GM21723 (cell line): ENCODE measurements around the gene ANO7.

Source experiments
- ATAC-seq: cut with Tn5 transposase; IDR thresholded peaks from one replicate; pipeline ENCODE4 v1.9.1; 2021; ENCODE audit warnings: mild to moderate bottlenecking, moderate library complexity; ENCODE audit not compliant: unreplicated experiment

The ANO7 gene, protein sequence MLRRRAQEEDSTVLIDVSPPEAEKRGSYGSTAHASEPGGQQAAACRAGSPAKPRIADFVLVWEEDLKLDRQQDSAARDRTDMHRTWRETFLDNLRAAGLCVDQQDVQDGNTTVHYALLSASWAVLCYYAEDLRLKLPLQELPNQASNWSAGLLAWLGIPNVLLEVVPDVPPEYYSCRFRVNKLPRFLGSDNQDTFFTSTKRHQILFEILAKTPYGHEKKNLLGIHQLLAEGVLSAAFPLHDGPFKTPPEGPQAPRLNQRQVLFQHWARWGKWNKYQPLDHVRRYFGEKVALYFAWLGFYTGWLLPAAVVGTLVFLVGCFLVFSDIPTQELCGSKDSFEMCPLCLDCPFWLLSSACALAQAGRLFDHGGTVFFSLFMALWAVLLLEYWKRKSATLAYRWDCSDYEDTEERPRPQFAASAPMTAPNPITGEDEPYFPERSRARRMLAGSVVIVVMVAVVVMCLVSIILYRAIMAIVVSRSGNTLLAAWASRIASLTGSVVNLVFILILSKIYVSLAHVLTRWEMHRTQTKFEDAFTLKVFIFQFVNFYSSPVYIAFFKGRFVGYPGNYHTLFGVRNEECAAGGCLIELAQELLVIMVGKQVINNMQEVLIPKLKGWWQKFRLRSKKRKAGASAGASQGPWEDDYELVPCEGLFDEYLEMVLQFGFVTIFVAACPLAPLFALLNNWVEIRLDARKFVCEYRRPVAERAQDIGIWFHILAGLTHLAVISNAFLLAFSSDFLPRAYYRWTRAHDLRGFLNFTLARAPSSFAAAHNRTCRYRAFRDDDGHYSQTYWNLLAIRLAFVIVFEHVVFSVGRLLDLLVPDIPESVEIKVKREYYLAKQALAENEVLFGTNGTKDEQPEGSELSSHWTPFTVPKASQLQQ

DNA sequence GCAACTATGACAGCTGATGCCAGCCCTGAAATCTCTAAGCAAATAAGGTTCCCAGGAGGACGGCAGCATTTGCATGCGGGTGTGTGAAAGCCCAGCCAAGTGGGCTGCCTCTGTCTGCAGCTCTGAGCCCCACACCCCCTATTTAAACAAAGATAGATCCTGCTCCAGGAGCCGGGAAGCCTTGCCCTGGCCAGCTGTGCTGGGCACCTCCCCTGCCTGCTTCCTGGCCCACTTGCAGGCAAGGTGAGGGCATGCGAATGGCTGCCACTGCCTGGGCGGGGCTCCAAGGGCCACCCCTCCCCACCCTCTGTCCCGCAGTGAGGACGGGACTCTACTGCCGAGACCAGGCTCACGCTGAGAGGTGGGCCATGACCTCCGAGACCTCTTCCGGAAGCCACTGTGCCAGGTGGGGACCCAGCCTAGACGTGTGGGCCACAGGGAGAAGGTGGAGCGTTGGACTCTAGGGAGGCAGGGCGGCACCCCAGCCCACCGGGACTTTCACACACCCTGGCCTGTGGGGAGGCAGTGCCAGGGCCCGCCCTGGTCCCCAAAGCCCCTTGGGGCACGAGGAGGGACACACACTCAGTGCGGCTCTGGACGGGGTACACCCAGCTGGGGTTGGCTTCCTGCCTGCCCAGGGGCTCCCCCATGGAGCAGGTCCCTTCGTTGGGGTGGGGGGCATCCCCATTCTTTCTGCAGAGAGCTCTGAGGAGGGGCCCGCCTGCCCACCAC, at the start of gene ANO7:
TSS of gene ANO7 (plus strand) at position 317 of the 732 bp plus-strand sequence. CDS start 1,387 bp downstream, outside the sequence.
- ATAC-seq, result no peak

DNA sequence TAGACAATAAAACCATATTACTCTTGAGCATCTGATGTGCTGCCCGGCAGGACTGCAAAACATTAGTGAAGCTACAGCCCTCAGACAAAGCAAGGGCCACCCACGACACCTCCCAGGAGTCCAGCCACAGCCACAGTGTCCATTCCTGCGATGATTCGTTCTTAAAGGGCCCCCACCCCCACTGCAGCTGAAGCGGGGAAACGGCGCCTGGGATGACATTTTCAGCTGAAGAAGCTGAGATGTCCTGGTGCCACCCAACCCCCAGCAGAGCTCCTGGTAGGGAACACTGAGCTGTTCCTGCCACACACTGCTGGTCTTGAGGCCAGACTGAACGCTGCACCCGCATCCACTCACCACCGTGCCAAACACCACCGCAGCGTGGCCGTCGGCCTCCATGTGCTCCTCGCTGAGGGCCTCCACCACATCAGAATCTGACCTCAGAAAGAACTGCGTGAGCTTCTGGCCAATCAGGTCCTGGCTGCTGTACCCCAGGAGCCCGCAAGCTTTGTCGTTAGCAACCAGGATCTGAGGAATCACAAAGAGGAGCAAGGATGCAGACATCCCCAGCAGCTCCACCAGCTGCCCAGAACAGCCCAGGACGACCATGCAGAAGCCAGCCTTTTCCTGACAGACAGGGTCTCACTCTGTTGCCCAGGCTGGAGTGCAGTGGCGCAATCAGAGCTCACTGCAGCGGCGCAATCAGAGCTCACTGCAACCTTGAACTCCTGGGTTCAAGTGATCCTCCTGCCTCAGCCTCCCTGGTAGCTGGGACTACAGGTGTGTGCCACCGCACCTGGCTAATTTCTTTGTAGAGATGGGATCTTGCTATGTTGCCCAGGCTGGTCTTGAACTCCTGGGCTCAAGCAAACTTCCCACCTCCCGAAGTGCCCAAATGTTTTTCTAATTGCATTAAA, 48.7 kb upstream of the ANO7 start:
- ATAC-seq, result no peak

DNA sequence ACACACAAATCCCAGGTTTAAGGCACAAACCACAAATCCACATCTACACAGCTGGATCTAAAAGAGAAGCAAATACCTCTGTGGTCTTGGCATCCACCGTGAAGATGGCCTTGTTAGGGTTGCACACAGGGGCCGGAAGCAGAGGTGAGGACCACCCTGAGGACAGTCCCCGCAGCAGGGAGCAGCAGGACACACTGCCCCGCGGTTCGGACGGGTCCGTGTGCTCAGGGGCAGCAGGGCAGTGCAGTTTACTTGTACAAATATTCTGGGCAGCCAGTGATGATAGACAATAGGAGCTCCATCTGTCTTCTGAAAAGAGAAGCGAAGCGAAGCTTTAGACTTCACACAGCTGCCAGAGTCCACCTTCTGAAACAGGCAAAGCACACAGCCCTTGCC, 48.0 kb upstream of the ANO7 start:
- no peak for ATAC-seq

DNA sequence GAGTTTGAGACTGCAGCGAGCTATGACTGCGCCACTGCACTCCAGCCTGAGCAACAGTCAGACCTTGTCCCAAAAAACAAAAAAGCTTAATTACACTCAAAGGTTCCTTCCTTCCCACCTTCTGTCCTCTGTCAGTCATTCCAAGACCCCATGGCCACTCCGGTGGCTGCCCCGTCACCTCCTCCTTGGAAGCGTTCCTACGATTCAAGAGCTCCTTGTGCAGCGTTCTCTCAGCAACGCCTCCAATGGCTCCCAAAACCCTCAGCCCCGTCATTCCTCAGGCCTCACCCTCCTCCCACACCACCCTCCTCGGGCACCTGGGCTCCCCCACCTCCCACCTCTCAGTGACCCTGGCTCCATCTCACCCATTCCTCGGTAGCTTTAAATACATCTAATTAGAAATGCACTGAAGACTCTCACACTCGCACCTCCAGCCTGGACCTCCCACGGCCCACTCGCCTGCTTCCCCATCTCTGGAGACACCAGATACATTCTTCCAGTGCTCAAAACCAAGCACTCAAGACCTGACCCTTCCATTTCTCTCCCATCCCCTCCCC, 47.2 kb upstream of the ANO7 start:
- no peak for ATAC-seq

DNA sequence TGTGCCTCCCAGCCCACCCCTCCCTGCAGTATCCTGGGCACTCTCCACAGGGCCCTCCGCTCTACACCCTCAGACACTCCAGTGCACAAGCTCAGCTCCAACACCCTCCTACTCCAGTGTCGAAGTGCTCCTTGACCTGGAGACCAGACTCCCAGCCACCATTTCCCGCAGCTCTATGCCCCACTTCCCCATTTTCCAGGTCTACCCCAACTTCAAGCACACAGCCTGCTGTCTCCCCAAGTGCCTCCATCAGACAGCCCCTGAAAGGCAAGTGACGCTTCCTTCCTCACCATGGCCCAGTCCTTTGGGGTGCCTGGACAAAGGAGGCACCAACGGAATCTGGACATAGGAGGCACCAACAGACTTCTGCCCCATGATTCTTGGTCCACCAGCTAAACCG, 46.4 kb upstream of the ANO7 start:
- no peak for ATAC-seq

DNA sequence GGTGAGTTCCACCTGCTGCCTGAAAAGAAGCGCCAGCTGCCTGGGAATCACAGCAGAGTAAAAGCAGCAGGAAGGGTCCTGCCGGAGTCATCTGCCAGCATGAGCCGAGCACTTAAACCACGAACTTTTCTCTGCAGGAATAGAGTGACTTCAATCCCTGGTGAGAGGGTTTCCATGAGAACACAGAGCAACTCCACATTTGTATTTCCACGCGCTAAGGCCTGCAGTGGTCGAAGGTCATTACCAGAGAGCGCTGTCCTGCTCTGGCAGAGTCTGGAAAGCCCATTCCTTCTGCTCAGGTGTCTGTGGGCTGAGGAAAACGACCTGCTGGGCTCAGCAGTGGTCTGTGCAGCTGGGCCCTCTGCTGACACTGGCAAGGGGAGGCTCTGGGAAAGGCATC, 45.9 kb upstream of the ANO7 start:
- ATAC-seq, result no peak

DNA sequence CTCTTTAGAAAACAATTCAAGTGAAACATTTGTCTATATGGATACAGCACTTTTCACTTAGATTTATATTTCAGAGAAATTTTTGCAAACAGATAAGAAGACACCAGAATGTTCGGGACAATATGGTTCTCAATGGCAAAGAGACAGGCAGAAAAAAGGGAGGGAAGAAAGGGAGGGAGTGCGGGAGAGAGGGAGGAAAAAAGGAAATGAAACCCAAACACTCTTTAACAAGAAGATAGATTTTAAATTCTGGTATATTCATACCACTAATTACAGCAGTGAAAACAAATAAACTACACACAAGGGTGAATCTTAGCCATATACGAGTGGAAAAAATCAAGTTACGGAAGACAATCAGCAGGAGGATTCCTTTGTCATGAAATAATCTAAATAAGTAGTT, 42.2 kb upstream of the ANO7 start:
- no peak for ATAC-seq

DNA sequence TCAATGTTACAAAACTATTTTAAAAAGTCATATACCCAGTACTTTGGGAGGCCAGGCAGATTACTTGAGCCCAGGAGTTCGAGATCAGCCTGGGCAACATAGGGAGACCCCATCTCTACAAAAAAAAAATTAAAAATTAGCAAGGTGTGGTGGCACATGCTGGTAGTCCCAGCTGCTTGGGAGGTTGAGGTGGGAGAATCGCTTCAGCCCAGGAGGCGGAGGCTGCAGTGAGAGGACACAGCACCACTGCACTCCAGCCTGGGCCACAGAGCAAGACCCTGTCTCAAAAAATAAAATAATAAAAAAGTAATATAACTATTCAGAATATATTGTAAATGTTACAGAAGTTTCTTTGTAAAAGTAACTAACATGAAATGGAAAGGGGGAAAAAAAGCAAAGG, 41.1 kb upstream of the ANO7 start:
- ATAC-seq, result no peak

DNA sequence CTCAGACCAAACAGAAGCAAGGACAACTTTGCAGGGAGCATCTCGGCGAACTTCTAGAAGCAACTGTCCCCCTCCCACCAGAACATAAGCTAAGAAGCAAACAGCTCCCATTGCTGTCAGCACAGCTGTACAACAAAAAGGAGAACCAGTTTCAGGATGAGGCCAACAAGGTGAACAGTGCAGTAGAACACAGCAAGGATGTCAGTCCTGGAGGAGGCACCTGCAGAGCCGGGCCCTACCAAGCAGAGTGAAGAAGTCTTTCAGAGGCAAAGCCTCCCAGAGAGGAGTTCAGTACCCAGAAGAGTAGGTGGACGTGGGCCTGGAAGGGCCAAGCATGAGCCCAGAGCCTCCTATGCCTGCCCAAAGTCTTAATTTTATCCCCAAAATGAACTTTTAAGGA, 40.2 kb upstream of the ANO7 start:
- ATAC-seq, result no peak

DNA sequence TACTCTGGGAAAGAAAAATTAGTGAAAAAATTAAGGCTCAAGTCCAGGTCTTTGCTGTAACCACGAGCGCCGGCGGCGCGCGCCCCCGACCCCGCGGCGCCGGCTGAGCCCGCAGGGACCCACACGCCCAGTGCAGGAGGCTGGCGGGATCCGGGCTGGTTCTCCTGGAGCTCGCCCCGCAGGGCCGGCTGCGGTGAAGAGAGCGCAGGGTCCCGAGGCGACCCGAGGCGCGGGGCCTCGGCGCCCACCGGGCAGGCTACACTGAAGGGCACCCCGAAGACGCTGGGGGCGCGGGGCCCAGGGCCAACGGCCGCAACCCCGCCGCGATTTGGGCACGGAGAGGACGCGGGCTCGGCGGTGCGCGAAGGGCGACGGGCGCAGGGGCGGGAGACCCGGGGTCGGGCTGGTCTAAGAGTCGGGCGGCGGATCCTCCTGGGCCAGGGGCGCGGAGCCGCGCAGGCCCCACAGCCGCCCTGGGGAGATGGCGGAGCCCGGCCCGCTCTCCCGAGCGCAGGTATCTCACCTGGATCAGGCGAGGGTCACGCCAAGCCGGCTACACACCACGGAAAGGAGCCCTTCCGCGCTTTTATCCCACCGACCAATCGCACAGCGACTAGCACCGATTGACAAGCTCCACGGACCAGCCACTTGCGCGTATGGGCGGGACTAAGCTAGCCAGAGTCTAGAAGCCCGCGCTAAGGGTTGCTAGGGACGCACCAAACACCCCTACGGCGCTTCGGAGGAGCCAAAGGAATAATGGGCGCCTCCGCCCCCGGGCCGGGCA, 39.4 kb upstream of the ANO7 start, which contains the start of gene PASK:
TSS of gene PASK (minus strand) at position 582 of the 784 bp plus-strand sequence. CDS start 6,440 bp downstream, outside the sequence.
- peak; percentile 80 for ATAC-seq

DNA sequence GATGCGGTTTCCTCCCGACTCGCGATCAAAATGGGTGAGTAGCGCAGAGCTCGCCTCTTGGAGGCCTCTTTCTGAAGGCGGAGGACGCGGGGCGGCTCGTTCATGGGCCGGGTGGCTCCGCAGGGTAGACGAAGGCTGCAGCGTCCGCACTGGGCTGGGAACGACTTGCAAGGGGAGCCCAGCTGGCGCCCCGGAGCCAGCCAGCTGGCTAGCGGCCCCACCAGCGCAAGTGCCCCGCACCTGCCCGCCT, 38.9 kb upstream of the ANO7 start:
- peak; percentile 25 for ATAC-seq

DNA sequence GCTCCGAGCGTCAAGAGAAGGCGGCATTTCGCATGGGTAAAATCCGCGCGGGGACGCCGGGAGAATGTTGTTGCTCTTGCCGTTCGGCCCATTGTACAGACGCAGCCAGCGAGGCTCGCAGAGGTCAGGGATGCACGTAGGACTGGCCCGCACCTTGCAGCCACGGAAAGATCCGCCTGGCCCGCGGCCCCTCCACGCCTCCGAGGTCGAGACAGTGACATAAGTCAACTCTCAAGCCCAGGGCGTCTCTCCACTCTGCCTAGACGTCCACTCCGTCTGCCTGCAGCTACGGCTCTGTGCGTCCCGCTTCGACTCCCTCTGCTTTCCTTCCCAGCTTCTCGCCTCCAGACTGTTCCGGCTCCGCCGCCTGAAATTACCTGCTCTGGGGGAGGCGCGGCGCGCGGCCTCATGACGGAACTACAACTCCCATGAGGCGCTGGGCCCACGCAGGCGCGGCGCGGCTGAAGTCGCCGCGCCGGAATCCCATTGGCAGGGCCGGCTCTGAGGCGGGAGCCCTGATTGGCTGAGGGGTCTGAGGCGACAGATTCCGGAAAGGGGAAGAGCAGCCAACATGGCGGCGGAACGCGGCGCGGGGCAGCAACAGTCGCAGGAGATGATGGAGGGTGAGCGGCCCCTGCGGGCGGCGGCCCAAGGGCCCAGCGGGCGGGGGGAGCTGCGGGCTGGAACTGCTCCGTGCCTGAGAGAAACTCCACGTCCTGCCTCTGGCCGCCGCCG, 38.4 kb upstream of the ANO7 start, which contains the start of gene PPP1R7:
TSS of gene PPP1R7 (plus strand) at position 543 of the 735 bp plus-strand sequence. CDS start at position 572, 29 bp downstream.
- ATAC-seq, result peak; percentile 63

DNA sequence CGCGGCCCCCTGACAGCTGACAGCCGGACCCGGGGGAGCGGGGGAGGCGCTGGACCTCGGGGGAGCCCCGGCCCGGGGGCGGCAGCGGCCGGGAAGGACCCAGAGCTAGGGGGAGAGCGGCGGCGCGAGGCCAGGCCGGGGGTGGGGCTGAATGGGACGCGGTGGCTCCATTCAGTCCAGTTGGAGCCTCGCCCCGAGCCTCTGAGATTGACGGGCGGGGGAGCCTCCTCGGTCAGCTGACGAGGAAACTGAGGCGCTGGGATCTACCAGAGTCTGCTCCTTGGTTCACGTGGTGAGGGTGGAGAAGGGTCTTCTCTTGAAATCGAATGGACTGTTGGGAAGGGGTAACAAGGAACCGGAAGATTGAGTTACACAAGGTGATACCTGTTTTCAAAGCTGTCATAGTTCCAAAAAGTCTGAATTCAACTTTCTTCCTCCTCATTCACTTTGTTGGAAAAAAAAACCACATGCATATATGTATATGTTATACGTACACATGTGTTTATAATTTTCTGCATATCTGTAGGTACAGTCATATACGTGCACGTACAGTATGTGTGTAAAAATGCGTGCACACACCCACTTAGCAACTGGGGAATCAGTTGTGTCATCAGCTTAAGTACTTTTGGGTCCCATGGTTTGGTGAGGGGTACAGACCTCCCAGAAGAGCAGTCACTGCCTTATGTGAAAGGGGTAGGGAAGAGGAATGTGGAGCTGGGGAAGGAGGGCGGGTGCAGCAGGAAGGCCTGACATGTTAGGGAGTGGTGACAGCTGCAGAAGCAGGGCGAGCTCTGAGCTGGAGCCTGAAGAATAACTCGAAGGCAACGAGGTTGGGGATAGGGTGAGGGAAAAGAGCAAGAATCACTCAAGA, 37.6 kb upstream of the ANO7 start:
- no peak for ATAC-seq

DNA sequence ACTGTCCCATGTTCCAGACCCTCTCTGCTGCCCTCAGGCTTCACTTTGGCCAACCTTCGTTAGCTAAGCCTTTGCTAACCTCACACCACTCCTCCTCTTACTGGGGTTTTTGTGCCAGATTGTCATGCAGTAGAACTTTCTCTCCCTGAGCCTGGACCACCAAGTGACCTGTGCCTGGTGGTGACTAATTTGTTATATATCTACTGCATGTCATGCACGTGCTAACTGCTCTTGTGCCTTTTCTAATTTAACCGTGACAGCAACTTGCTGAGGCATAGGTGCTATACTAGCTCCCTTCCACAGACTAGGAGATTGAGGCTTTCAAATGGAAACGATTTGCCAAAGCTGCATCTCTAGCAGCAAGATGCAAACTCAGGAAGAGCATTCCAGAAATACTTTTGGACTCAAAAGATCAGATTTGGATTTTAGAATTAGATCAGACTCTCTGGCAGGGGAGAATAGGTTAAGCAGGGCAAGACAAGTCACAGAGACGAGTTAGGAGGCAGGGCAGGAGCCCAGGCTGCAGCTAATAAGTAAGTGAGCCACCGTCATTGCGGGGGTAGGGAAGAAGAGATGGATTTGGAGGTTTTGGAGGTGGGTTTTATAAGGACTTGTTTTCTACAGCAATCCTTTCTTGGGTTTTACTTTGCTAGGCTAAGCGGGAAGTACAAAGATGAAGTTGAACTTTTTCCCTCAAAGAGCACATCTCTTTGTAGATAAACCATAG, 36.4 kb upstream of the ANO7 start:
- no peak for ATAC-seq

DNA sequence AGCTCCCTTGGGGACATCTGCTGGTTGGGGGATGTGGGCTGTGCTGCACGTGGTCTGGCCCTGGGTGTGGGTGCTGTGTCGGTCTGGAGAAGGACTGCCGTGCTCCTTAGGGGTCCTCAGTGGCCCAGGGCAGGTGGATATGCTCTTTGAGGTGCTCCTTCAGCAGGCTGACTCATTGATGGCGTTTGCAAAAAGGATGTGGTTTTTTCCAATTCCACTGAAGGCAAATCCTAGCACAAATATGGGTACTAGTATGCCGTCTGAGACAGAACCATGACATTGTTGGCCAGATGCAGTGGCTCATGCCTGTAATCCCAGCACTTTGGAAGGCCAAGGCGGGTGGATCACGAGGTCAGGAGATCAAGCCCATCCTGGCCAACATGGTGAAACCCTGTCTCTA, 34.9 kb upstream of the ANO7 start:
- no peak for ATAC-seq

DNA sequence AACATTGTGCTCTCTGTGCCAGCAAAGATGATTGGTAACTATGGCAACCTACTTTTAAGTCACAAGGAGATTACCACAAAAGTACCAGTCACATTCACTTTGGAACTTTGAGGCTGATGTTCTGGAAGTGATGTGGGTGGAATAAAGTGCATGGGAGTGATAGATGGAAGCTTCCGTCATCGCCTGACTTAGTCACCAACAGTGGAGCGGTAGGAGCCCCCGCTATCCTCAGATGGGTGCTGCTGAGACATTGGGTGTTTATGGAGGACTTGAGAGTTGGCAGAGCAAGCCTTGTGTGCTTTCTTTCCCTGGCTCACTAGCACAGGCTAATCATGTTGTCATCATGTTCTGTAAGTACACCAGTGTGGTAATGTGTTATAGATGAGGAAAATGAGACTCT, 33.6 kb upstream of the ANO7 start:
- no peak for ATAC-seq

DNA sequence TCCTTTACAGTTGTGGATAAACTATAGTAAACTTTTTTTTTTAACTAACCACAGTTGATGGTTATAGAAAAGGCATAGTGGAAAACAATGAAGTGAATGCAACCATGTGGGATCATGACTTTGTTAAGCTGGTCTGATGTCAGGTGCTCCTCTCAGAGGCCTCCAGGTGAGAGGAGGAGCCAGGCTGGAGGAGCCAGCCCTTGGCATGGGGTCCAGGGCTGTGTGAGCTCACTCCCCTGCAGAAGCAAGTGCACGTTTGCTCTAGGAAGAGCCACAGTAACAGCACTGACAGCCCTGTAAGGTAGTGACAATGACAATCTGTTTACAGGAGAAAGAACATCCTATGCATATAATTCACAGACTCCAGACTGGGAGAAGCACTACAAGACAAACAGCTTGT, 32.5 kb upstream of the ANO7 start:
- ATAC-seq, result no peak
